GM12873 (cell line): ENCODE measurements around the gene ABCC8.

Source experiments
- CTCF ChIP-seq: IDR thresholded peaks from 2 replicates; pipeline ENCODE4 v1.5.1; 2012; ENCODE audit warnings: low read depth, mild to moderate bottlenecking, moderate library complexity, low read length, control low read depth; ENCODE audit not compliant: insufficient read depth; ENCODE audit errors: missing control alignments

The ABCC8 gene

GRCh38 chr11:17443926-17444690 lies 32.5 kb downstream of the ABCC8 start:
- TF ChIP-seq CTCF = no peak

- TF ChIP-seq CTCF = no peak
These were observed 33.2 kb downstream of the ABCC8 start for GRCh38 chr11:17443423-17443822.

GRCh38 chr11:17443000-17443399 lies 33.6 kb downstream of the ABCC8 start:
- no peak for TF ChIP-seq CTCF

GRCh38 chr11:17439316-17439782 lies 37.3 kb downstream of the ABCC8 start:
- TF ChIP-seq CTCF = no peak

GRCh38 chr11:17437366-17437765 lies 39.3 kb downstream of the ABCC8 start:
- no peak for TF ChIP-seq CTCF

GRCh38 chr11:17434108-17434507 lies 42.5 kb downstream of the ABCC8 start:
- no peak for TF ChIP-seq CTCF

GRCh38 chr11:17432002-17432401 lies 44.6 kb downstream of the ABCC8 start:
- no peak for TF ChIP-seq CTCF
